ENCODE data around the gene KLLN. TPM values are rescaled to one million over a fixed set of nuclear protein-coding genes. Genes with fewer than 3 reads are reported as not detected.

Gene KLLN
- total and polyA plus RNA-seq, 9 of the 15 experiments (the other 6 are each of a cell fraction or from before 2014, with no cell fraction given) = 0.07 to 0.40 (median 0.25) TPM

GRCh38 chr10:87849001-87849400 is 14.3 kb downstream of the KLLN start:
- Histone ChIP-seq H3K36me3 (ENCODE audit: control insufficient read depth, insufficient read depth, low read length) (no peaks in the 10 kb centered on the region), H4K20me1 (replicated peaks; ENCODE audit: control insufficient read depth, insufficient read depth, low read length) (no peaks in the 10 kb centered on the region), H2AFZ (ENCODE audit: low read depth, low read length) (no peak overlapping the region), H3K79me2 (ENCODE audit: control insufficient read depth, insufficient read depth, low read length) (no peaks in the 10 kb centered on the region), H3K4me2 (ENCODE audit: insufficient read depth, low read length) (no peak overlapping the region), H3K9me3 (replicated peaks; ENCODE audit: control insufficient read depth, insufficient read depth, low read depth, low read length) (no peaks in the 10 kb centered on the region), H3K4me1 (replicated peaks in 1 of 2; ENCODE audit: control insufficient read depth in 2 of 2, insufficient read depth in 2 of 2, low read length in 2 of 2) (no peaks in the 10 kb centered on the region), H3K9ac (ENCODE audit: insufficient read depth in 1 of 2, low read depth in 2 of 2, low read length in 2 of 2) (no peak overlapping the region), H3K4me3 (no peak overlapping the region), H3K27ac (ENCODE audit: extremely low read depth, low read depth, low read length) (no peak overlapping the region), H3K9me1 (ENCODE audit: control insufficient read depth, insufficient read depth, low read length) (no peaks in the 10 kb centered on the region), H3K27me3 (ENCODE audit: control insufficient read depth in 2 of 2, insufficient read depth in 2 of 2, low read length in 2 of 2) (no peaks in the 10 kb centered on the region)
- ChIA-PET CTCF (ENCODE audit: low intra/inter-chr PET ratio) (interaction anchor here (0.6 kb wide), 1 partner anchor 632 kb away, joined by 4 read pairs; no protein-coding TSS in a partner anchor), POLR2A (interaction anchor here (0.7 kb wide), 1 partner anchor 12 kb away, joined by 3 read pairs; no protein-coding TSS in a partner anchor)
- ATAC-seq = no peak
- FAIRE-seq = no peak
- intact Hi-C loops (cut with micrococcal nuclease) = no loop called here
- DNase-seq (ENCODE audit: extremely low read depth in 1 of 4, low spot score in 3 of 4) = no peak
- no TSS peak for BruUV-seq (replicated peaks)
- TF ChIP-seq ID3 (CRISPR knock-in tag; IDR thresholded peaks at IDR 0.05) (no peak), ID3 (tag; IDR thresholded peaks at IDR 0.05) (no peak), ZNF695 (CRISPR knock-in tag; IDR thresholded peaks at IDR 0.05) (no peak), GTF2F1 (IDR thresholded peaks at IDR 0.05; ENCODE audit: low read depth, low read length) (no peak), SRF (CRISPR knock-in tag; IDR thresholded peaks at IDR 0.05) (no peak), ZNF143 (CRISPR knock-in tag; IDR thresholded peaks at IDR 0.05) (no peak), ATF1 (CRISPR knock-in tag; IDR thresholded peaks at IDR 0.05) (no peak), ATF1 (tag; IDR thresholded peaks at IDR 0.05) (no peak), ZNF699 (CRISPR knock-in tag; IDR thresholded peaks at IDR 0.05; ENCODE audit: insufficient replicate concordance) (no peak), CEBPB (tag; IDR thresholded peaks at IDR 0.05) (no peak), IFI16 (CRISPR knock-in tag; IDR thresholded peaks at IDR 0.05) (no peak), ETS1 (conservative IDR thresholded peaks at IDR 0.05; ENCODE audit: control insufficient read depth, low read depth, low read length) (no peak), MLLT1 (IDR thresholded peaks at IDR 0.05) (no peak), KDM5B (IDR thresholded peaks at IDR 0.05; ENCODE audit: insufficient replicate concordance, low read depth, low read length) (no peak), ZNF445 (CRISPR knock-in tag; IDR thresholded peaks at IDR 0.05; ENCODE audit: low read depth) (no peak), NR3C1 (CRISPR knock-in tag; IDR thresholded peaks at IDR 0.05) (no peak)
- in situ Hi-C loops (cut with MboI) = no loop called here
